ENCODE data around the gene LMF2. TPM values are rescaled to one million over a fixed set of nuclear protein-coding genes. Genes with fewer than 3 reads are reported as not detected.
A peak's percentile ranks its signal among the peaks of the same experiment; 100 is the strongest.

Gene LMF2
- total RNA-seq, 1 experiment from 2014 or later = 37.3 TPM

GRCh38 chr22:50475652-50476002 is 31.9 kb downstream of the LMF2 start:
- CTCF ChIA-PET = no interaction called here
- Histone ChIP-seq H3K4me1 (replicated peaks; ENCODE audit: insufficient read depth) (peaks cover 37% of the 10 kb centered on the region), H2AFZ (peak overlapping the region; percentile 91), H3K4me2 (peak overlapping the region; percentile 97), H3K9me3 (ENCODE audit: insufficient read depth, low read depth) (no peaks in the 10 kb centered on the region), H3K27ac (no peak overlapping the region), H3F3A (ENCODE audit: insufficient read depth, low read depth) (peaks cover 36% of the 10 kb centered on the region; the same call in 1 of the 2 replicates), H3K79me2 (ENCODE audit: low read depth) (peaks cover 40% of the 10 kb centered on the region), H3K4me3 (peak overlapping the region; percentile 65; the same call in 1 of the 2 replicates), H3K9me2 (ENCODE audit: insufficient read depth) (no peaks in the 10 kb centered on the region), H3K36me3 (ENCODE audit: low read depth) (no peaks in the 10 kb centered on the region), H4K20me1 (ENCODE audit: insufficient read depth) (peaks cover 36% of the 10 kb centered on the region), H3K27me3 (ENCODE audit: insufficient read depth, low read depth) (no peaks in the 10 kb centered on the region)
- no peak for TF ChIP-seq CTCF (conservative IDR thresholded peaks at IDR 0.05)
- TF ChIP-seq EZH2 (IDR thresholded peaks at IDR 0.05; ENCODE audit: low read depth) = no peak
- BruUV-seq (replicated peaks) = no TSS peak
- no peak for DNase-seq
- intact Hi-C loops (cut with micrococcal nuclease; ENCODE audit: unreplicated experiment) = loop anchor here (1.0 kb wide), 1 partner anchor 33 kb away; the partner anchor contains the start of gene NCAPH2
- POLR2A ChIA-PET (ENCODE audit: unreplicated experiment) = no interaction called here

GRCh38 chr22:50474710-50475651 is 32.5 kb downstream of the LMF2 start, which contains the start of gene SBF1:
Gene SBF1 (minus strand): TSS chr22:50475035. CDS start chr22:50474840, 195 bp downstream.
- intact Hi-C loops (cut with micrococcal nuclease; ENCODE audit: unreplicated experiment) = loop anchor here (1.0 kb wide), 1 partner anchor 33 kb away; the partner anchor contains the start of gene NCAPH2
- H3K9me3 ChIP-seq (ENCODE audit: insufficient read depth, low read depth) = no peaks in the 10 kb centered on the region
- peaks cover 43% of the 10 kb centered on the region for H4K20me1 ChIP-seq (ENCODE audit: insufficient read depth)
- H3K4me3 ChIP-seq = peak within 1 kb of the TSS; percentile 77
- no peaks in the 10 kb centered on the region for H3K27me3 ChIP-seq (ENCODE audit: insufficient read depth, low read depth)
- ChIA-PET CTCF (no interaction called here), POLR2A (ENCODE audit: unreplicated experiment) (no interaction called here)
- no peaks in the 10 kb centered on the region for H3K9me2 ChIP-seq (ENCODE audit: insufficient read depth)
- peaks cover 37% of the 10 kb centered on the region for H3F3A ChIP-seq (ENCODE audit: insufficient read depth, low read depth)
- H2AFZ ChIP-seq = peak within 1 kb of the TSS; percentile 91
- peaks cover 44% of the 10 kb centered on the region for H3K4me1 ChIP-seq (replicated peaks; ENCODE audit: insufficient read depth)
- no peaks in the 10 kb centered on the region for H3K36me3 ChIP-seq (ENCODE audit: low read depth)
- H3K4me2 ChIP-seq = peak within 1 kb of the TSS; percentile 97
- no peak within 1 kb of the TSS for H3K27ac ChIP-seq
- peak; percentile 82 to 92 for DNase-seq
- TSS peak; percentile 93 for BruUV-seq (replicated peaks)
- H3K79me2 ChIP-seq (ENCODE audit: low read depth) = peaks cover 46% of the 10 kb centered on the region
- no peak for TF ChIP-seq EZH2 (IDR thresholded peaks at IDR 0.05; ENCODE audit: low read depth)
- no peak for TF ChIP-seq CTCF (conservative IDR thresholded peaks at IDR 0.05)

- H3K27me3 ChIP-seq (ENCODE audit: insufficient read depth, low read depth) = no peaks in the 10 kb centered on the region
- H4K20me1 ChIP-seq (ENCODE audit: insufficient read depth) = peaks cover 51% of the 10 kb centered on the region
- peak overlapping the region; percentile 87 for H3K4me2 ChIP-seq
- POLR2A ChIA-PET (ENCODE audit: unreplicated experiment) = no interaction called here
- intact Hi-C loops (cut with micrococcal nuclease; ENCODE audit: unreplicated experiment) = no loop called here
- peak; percentile 46 for DNase-seq
- H3K27ac ChIP-seq = no peak overlapping the region
- H3K36me3 ChIP-seq (ENCODE audit: low read depth) = no peaks in the 10 kb centered on the region
- BruUV-seq (replicated peaks) = TSS peak; percentile 58
- H3K4me3 ChIP-seq = peak overlapping the region; percentile 77
- CTCF ChIA-PET = no interaction called here
- H3K79me2 ChIP-seq (ENCODE audit: low read depth) = peaks cover 52% of the 10 kb centered on the region
- no peak overlapping the region for H2AFZ ChIP-seq
- peaks cover 38% of the 10 kb centered on the region for H3F3A ChIP-seq (ENCODE audit: insufficient read depth, low read depth)
- TF ChIP-seq CTCF (conservative IDR thresholded peaks at IDR 0.05) (no peak), EZH2 (IDR thresholded peaks at IDR 0.05; ENCODE audit: low read depth) (no peak)
- H3K9me2 ChIP-seq (ENCODE audit: insufficient read depth) = no peaks in the 10 kb centered on the region
- H3K4me1 ChIP-seq (replicated peaks; ENCODE audit: insufficient read depth) = peaks cover 53% of the 10 kb centered on the region
- H3K9me3 ChIP-seq (ENCODE audit: insufficient read depth, low read depth) = no peaks in the 10 kb centered on the region
Measured at GRCh38 chr22:50473855-50474671, 33.4 kb downstream of the LMF2 start.
